ENCODE measurements around the gene MLYCD. TPM values are rescaled to one million over a fixed set of nuclear protein-coding genes. Genes with fewer than 3 reads are reported as not detected.

Gene MLYCD
- polyA plus RNA-seq, 1 donor from 2014 or later: 2.4 TPM

DNA sequence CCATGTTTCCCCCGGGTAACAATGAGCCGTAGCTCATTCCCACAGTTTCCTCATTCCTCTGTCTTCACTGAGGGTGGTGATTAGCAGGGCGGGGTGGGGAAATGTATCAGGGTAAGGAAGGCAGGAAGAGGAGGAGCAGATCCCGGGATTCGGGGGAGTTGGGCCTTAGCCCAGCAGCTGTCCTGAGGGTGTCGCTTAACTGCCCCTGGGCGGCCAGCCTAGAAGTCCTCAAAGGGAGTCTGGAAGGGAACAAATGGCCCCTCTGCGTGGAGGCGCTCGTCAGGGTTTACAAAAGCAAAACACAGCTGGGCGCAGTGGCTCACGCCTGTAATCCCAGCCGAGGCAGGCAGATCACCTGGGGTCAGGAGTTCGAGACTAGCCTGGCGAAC, 14.3 kb downstream of the MLYCD start:
- H3K9ac ChIP-seq (ENCODE audit: low read length): no peak overlapping the region
- no peak for TF ChIP-seq EP300 (conservative IDR thresholded peaks at IDR 0.05; ENCODE audit: poor library complexity, severe bottlenecking)
- TF ChIP-seq CTCF (IDR thresholded peaks at IDR 0.05; ENCODE audit: poor library complexity, severe bottlenecking): no peak
- TF ChIP-seq SMC3 (conservative IDR thresholded peaks at IDR 0.05; ENCODE audit: poor library complexity): no peak
- no peak for TF ChIP-seq EZH2 (IDR thresholded peaks at IDR 0.05; ENCODE audit: borderline replicate concordance, insufficient read depth, low read length, poor library complexity, severe bottlenecking)
- no peak for TF ChIP-seq MXI1 (conservative IDR thresholded peaks at IDR 0.05; ENCODE audit: poor library complexity, severe bottlenecking)
- no peak for TF ChIP-seq RAD21 (conservative IDR thresholded peaks at IDR 0.05)
- no peak for TF ChIP-seq POLR2AphosphoS5 (IDR thresholded peaks at IDR 0.05)
- TF ChIP-seq REST (IDR thresholded peaks at IDR 0.05; ENCODE audit: borderline replicate concordance): no peak
- no peak for TF ChIP-seq TAF1 (IDR thresholded peaks at IDR 0.05; ENCODE audit: low read depth)
- H3K27ac ChIP-seq (ENCODE audit: low read length): no peak overlapping the region
- no peak overlapping the region for H3K4me2 ChIP-seq (ENCODE audit: low read length)
- H3K9me2 ChIP-seq (ENCODE audit: insufficient read depth, low read length): no peaks in the 10 kb centered on the region
- H3K36me3 ChIP-seq (ENCODE audit: insufficient read depth, low read length): no peaks in the 10 kb centered on the region
- H3K79me2 ChIP-seq (replicated peaks; ENCODE audit: insufficient read depth, low read length): no peaks in the 10 kb centered on the region
- no peak overlapping the region for H2AFZ ChIP-seq (ENCODE audit: low read depth, low read length)
- H3F3A ChIP-seq (ENCODE audit: insufficient read depth, low read length, poor library complexity, severe bottlenecking): no peaks in the 10 kb centered on the region
- H3K27me3 ChIP-seq (ENCODE audit: insufficient read depth, low read depth, low read length): no peaks in the 10 kb centered on the region
- no peak overlapping the region for H3K4me3 ChIP-seq (ENCODE audit: low read length)
- no peaks in the 10 kb centered on the region for H4K20me1 ChIP-seq (ENCODE audit: insufficient read depth)
- no peaks in the 10 kb centered on the region for H3K9me3 ChIP-seq (ENCODE audit: low read length)

DNA sequence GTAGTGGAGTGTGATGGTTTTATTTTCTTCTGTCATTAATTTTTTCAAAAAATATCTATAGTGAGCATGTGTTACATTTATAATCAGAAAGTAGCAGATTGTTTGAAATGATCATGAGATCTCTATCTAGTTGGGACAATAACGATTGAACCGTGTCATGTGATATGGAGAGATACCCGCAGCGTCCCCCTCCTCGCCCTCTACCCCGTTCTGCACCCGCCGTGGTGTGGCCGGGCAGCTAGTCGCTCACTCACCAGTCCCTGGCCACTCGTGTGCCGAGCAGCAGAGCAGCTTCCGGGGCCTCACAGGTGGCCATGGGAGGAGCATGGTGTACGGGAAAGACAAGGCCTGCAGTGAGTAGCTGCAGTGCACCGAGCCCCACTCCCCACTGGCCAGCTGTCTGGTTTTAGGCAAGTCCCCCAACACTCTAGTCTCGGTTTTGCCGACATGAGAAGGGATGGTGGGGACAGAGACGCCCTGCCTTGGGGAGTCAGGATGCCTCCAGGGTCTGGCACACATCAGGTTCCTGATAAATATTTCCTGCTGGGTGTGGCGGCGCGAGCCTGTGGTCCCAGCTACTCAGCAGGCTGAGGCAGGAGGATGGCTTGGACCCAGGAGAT, 15.3 kb downstream of the MLYCD start:
- no peak overlapping the region for H3K9ac ChIP-seq (ENCODE audit: low read length)
- H3K27ac ChIP-seq (ENCODE audit: low read length): no peak overlapping the region
- H3K36me3 ChIP-seq (ENCODE audit: insufficient read depth, low read length): peaks cover 8% of the 10 kb centered on the region
- H3K4me3 ChIP-seq (ENCODE audit: low read length): no peak overlapping the region
- TF ChIP-seq RAD21 (conservative IDR thresholded peaks at IDR 0.05) (no peak), TAF1 (IDR thresholded peaks at IDR 0.05; ENCODE audit: low read depth) (no peak), EP300 (conservative IDR thresholded peaks at IDR 0.05; ENCODE audit: poor library complexity, severe bottlenecking) (no peak), CTCF (IDR thresholded peaks at IDR 0.05; ENCODE audit: poor library complexity, severe bottlenecking) (no peak), REST (IDR thresholded peaks at IDR 0.05; ENCODE audit: borderline replicate concordance) (no peak), MXI1 (conservative IDR thresholded peaks at IDR 0.05; ENCODE audit: poor library complexity, severe bottlenecking) (no peak)
- H3K79me2 ChIP-seq (replicated peaks; ENCODE audit: insufficient read depth, low read length): no peaks in the 10 kb centered on the region
- H2AFZ ChIP-seq (ENCODE audit: low read depth, low read length): no peak overlapping the region
- no peaks in the 10 kb centered on the region for H4K20me1 ChIP-seq (ENCODE audit: insufficient read depth)
- H3K4me2 ChIP-seq (ENCODE audit: low read length): no peak overlapping the region
- H3K9me2 ChIP-seq (ENCODE audit: insufficient read depth, low read length): no peaks in the 10 kb centered on the region
- no peaks in the 10 kb centered on the region for H3K9me3 ChIP-seq (ENCODE audit: low read length)
- H3F3A ChIP-seq (ENCODE audit: insufficient read depth, low read length, poor library complexity, severe bottlenecking): no peaks in the 10 kb centered on the region
- no peaks in the 10 kb centered on the region for H3K27me3 ChIP-seq (ENCODE audit: insufficient read depth, low read depth, low read length)

All from neural cell (in vitro differentiated cells).